AG04450 (cell line): ENCODE results near the gene KRT75. TPM values are rescaled to one million over a fixed set of nuclear protein-coding genes. Genes with fewer than 3 reads are reported as not detected.

Experiments
- CTCF ChIA-PET: fragments of 300-600, 350-600 bp; formaldehyde crosslinking; extraction: SDS; loops from one replicate; lab custom pipeline; 2022; ENCODE audit warnings: antibody characterized with exemption, inconsistent platforms; lab: Charles Lee
- POLR2A ChIA-PET: fragments of 350-600 bp; formaldehyde crosslinking; extraction: SDS; loops from one replicate; lab custom pipeline; 2021; ENCODE audit warnings: antibody characterized with exemption, inconsistent platforms; lab: Yijun Ruan, JAX
- DNase-seq: peaks from one replicate; pipeline ENCODE4 v3.0.0-alpha.2; 2011; ENCODE audit warnings: low read depth, low spot score
- H3K27ac ChIP-seq: one replicate; pipeline ENCODE4 v1.5.1; 2012; ENCODE audit warnings: low read depth, low read length, control low read depth
- H3K27me3 ChIP-seq: one replicate; pipeline ENCODE4 v1.6.0; 2012; ENCODE audit warnings: low read length; ENCODE audit not compliant: control insufficient read depth, insufficient read depth
- H3K4me3 ChIP-seq: 2 replicates; pipeline ENCODE4 v1.5.1; 2011; ENCODE audit warnings: mild to moderate bottlenecking, low read depth, low read length, control low read depth
- H3K9me3 ChIP-seq: 2 replicates; pipeline ENCODE4 v1.5.1; 2012; ENCODE audit warnings: low read length; ENCODE audit not compliant: control insufficient read depth, insufficient read depth
- CTCF ChIP-seq: IDR thresholded peaks from 2 replicates; pipeline ENCODE4 v1.5.1; 2011; ENCODE audit warnings: low read depth, low read length, control low read depth, inconsistent platforms
- polyA plus RNA-seq: library from polyadenylated mRNA; depleted of rRNA; stranded (reverse); fragments of >200 nt; gene quantifications from 2 replicates; pipeline ENCODE4 v1.2.3, GENCODE V29; 2011

Gene KRT75
- polyA plus RNA-seq, 1 experiment: not detected

DNA sequence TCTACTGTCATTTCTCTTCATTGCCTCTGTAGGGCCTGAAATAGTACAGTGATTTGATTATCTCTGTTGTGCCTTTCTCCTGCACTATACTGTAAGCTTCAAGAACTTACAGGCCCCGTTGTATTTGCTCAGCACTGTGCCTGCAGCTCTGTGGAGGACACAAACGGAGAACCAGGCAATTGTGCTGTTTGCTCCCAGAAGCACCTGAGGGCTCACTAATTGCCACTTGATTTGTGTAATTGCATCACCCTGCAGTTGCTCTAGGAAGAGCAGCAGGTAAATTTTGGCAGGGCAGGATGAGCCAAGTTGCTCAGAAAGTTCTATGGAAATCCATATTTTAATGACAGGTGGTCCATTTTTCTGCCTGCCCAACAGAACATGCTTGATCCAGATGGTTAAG lies 16.4 kb downstream of the KRT75 start:
- peaks cover 13% of the 10 kb centered on the region for H3K27me3 ChIP-seq
- H3K27ac ChIP-seq: no peak overlapping the region
- ChIA-PET CTCF (no interaction called here), POLR2A (no interaction called here)
- no peak for DNase-seq
- no peak for TF ChIP-seq CTCF
- H3K9me3 ChIP-seq: no peaks in the 10 kb centered on the region
- no peak overlapping the region for H3K4me3 ChIP-seq

DNA sequence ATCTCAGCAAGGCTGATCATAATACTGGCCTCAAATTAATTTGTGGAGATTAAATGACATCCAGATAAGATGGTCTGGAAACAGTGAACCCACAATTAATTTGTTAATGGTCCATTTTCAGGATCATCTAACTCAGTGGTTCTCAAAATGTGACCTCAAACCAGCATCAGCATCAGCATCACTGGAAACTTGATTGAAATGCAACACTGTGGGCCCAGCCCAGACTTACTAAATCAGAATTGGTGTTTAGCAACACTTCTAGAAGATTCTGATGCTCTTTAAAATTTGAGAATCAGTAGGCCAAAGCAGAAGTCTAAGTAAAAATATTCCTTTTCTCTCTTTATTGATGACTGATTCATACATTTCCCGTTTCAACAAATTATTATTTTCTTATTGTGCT lies 17.4 kb downstream of the KRT75 start:
- H3K9me3 ChIP-seq: no peaks in the 10 kb centered on the region
- H3K4me3 ChIP-seq: no peak overlapping the region
- H3K27ac ChIP-seq: no peak overlapping the region
- peaks cover 7% of the 10 kb centered on the region for H3K27me3 ChIP-seq
- no peak for DNase-seq
- ChIA-PET CTCF (no interaction called here), POLR2A (no interaction called here)
- no peak for TF ChIP-seq CTCF

GRCh38 chr12:52415870-52416750 lies 18.1 kb downstream of the KRT75 start:
- CTCF ChIA-PET: no interaction called here
- DNase-seq: peak; percentile 21
- POLR2A ChIA-PET: no interaction called here
- H3K27ac ChIP-seq: no peak overlapping the region
- peaks cover 7% of the 10 kb centered on the region for H3K27me3 ChIP-seq
- no peak overlapping the region for H3K4me3 ChIP-seq
- H3K9me3 ChIP-seq: no peaks in the 10 kb centered on the region
- no peak for TF ChIP-seq CTCF

GRCh38 chr12:52414936-52415335 lies 19.2 kb downstream of the KRT75 start:
- no peak overlapping the region for H3K27ac ChIP-seq
- no peak for DNase-seq
- no peak for TF ChIP-seq CTCF
- H3K27me3 ChIP-seq: no peaks in the 10 kb centered on the region
- no peaks in the 10 kb centered on the region for H3K9me3 ChIP-seq
- H3K4me3 ChIP-seq: no peak overlapping the region
- ChIA-PET POLR2A (interaction anchor here (0.7 kb wide), 1 partner anchor 61 kb away, joined by 9 read pairs; no protein-coding TSS in a partner anchor), CTCF (no interaction called here)

DNA sequence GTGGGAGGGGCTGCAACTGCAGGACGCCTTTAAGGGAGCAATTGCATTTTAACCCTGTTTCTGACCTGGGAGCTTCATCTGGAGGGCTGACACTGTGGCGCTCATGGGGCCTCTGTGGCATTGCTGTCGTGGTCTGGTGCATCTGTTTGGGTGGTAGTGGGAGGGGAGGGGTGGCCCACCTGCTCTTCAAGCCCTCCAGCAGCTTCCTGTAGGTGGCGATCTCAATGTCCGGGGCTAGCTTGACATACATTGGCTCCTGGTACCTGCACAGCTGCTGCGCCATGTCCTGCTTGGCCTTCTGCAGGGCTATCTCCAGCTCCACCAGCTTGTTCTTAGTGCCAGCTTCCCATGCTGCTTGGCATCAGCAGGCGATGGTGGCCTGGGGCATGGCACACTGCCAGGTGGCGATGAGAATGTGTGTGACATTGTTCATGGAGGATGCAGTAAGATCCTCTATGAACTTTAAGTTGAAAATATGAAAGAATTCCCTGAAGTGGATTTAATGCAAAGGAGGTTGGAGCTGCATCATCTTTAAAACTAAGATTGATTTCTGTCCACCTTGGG lies 20.3 kb downstream of the KRT75 start:
- POLR2A ChIA-PET: no interaction called here
- CTCF ChIA-PET: interaction anchor here (0.6 kb wide), 1 partner anchor 85 kb away, joined by 3 read pairs; no protein-coding TSS in a partner anchor
- H3K27ac ChIP-seq: no peak overlapping the region
- DNase-seq: no peak
- H3K4me3 ChIP-seq: no peak overlapping the region
- H3K9me3 ChIP-seq: no peaks in the 10 kb centered on the region
- no peak for TF ChIP-seq CTCF
- H3K27me3 ChIP-seq: no peaks in the 10 kb centered on the region
